ENCODE results near the gene PRDX2.
A peak's percentile ranks its signal among the peaks of the same experiment; 100 is the strongest.

Gene PRDX2

DNA sequence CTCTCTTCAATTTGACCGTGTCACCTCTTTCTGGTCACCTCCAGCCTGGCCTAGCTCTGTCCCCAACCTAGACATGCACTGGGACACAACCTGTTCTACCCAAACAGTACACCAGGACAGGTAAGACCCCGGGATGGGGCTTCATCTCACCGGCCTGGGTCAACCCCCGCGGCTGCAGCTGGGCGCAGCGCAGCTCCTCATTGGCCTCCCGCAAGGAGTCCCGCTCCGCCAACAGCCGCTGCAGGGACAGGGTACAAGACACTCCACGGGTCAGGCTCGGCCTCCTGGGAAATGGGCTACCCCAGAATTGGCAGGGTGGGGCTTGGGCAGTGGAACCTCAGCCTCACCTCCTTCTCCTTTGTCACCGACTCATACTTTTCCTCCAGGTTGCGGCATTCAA lies 33.9 kb downstream of the PRDX2 start:
- no peak overlapping the region for H2AK5ac ChIP-seq (ENCODE audit: low read length, severe bottlenecking)
- no peak overlapping the region for H3K23ac ChIP-seq (ENCODE audit: low read length in 2 of 2)
- no peak overlapping the region for H3K14ac ChIP-seq (ENCODE audit: low read length in 2 of 2)
- no peak overlapping the region for H3K9ac ChIP-seq (ENCODE audit: low read length)
- H2BK15ac ChIP-seq (ENCODE audit: low read depth, poor library complexity, severe bottlenecking), result no peak overlapping the region
- no peak overlapping the region for H3K27ac ChIP-seq (ENCODE audit: low read length, poor library complexity, severe bottlenecking)
- H2BK12ac ChIP-seq (ENCODE audit: low read length in 2 of 2), result no peak overlapping the region
- no peak overlapping the region for H2BK120ac ChIP-seq (ENCODE audit: low read depth, low read length)
- peaks cover 3% of the 10 kb centered on the region for H3K79me1 ChIP-seq (replicated peaks; ENCODE audit: low read length, poor library complexity, severe bottlenecking)
- DNase-seq, result no peak
- H3K4ac ChIP-seq (ENCODE audit: low read depth in 1 of 2, low read length in 2 of 2), result no peak overlapping the region
- H4K91ac ChIP-seq (ENCODE audit: low read length), result no peak overlapping the region
- no peak overlapping the region for H2BK5ac ChIP-seq (ENCODE audit: low read depth, low read length, poor library complexity, severe bottlenecking)
- 94% methylated on average over 15 of the region's 15 CpGs for WGBS
- H4K8ac ChIP-seq (ENCODE audit: low read length), result no peak overlapping the region
- no peaks in the 10 kb centered on the region for H3K9me3 ChIP-seq (ENCODE audit: control insufficient read depth, low read length)
- no peaks in the 10 kb centered on the region for H3K27me3 ChIP-seq (ENCODE audit: control insufficient read depth in 1 of 2, insufficient read depth in 1 of 2, low read length in 2 of 2)
- H2AFZ ChIP-seq (ENCODE audit: low read depth, low read length), result no peak overlapping the region
- peaks cover 4% of the 10 kb centered on the region for H3K4me1 ChIP-seq (ENCODE audit: control insufficient read depth, insufficient read depth, low read depth, low read length)
- no peak overlapping the region for H3K4me2 ChIP-seq (ENCODE audit: low read length, poor library complexity, severe bottlenecking)
- H3K4me3 ChIP-seq (ENCODE audit: insufficient read depth in 1 of 2, low read depth in 1 of 2, low read length in 2 of 2), result no peak overlapping the region
- peaks cover 52 to 68% of the 10 kb centered on the region in 2 experiments for H3K36me3 ChIP-seq (ENCODE audit: control insufficient read depth in 1 of 2, insufficient read depth in 2 of 2, low read depth in 1 of 2, low read length in 2 of 2)
- no peak overlapping the region for H3K18ac ChIP-seq (ENCODE audit: low read depth in 1 of 2, low read length in 2 of 2)

DNA sequence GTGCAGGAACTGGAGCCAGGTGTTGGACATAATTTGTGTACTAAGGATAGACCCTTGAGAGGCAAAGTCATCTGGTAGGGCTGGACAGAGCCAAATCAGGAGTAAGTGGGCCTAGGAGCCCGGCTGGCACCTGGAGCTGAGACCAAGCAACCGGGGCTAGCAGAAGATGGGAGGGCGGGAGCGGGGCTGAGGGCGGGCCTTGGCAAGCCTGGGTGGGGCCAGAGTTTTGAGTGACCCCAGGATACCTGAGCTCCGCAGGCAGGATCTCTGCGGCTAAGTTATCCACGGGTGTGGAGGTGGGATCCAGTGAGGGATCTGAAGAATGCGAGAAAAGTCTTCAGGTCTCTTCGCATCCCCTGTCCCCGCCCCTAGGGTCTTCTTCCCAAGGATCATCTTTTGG lies 34.5 kb downstream of the PRDX2 start:
- Histone ChIP-seq H3K9ac (ENCODE audit: low read length) (no peak overlapping the region), H3K9me3 (ENCODE audit: control insufficient read depth, low read length) (no peaks in the 10 kb centered on the region), H3K36me3 (ENCODE audit: control insufficient read depth in 1 of 2, insufficient read depth in 2 of 2, low read depth in 1 of 2, low read length in 2 of 2) (peaks cover 52 to 67% of the 10 kb centered on the region in 2 experiments), H3K79me1 (replicated peaks; ENCODE audit: low read length, poor library complexity, severe bottlenecking) (peaks cover 3% of the 10 kb centered on the region), H4K8ac (ENCODE audit: low read length) (no peak overlapping the region), H2BK15ac (ENCODE audit: low read depth, poor library complexity, severe bottlenecking) (no peak overlapping the region), H3K4ac (ENCODE audit: low read depth in 1 of 2, low read length in 2 of 2) (no peak overlapping the region), H3K4me3 (ENCODE audit: insufficient read depth in 1 of 2, low read depth in 1 of 2, low read length in 2 of 2) (no peak overlapping the region), H3K4me2 (ENCODE audit: low read length, poor library complexity, severe bottlenecking) (no peak overlapping the region), H4K91ac (ENCODE audit: low read length) (no peak overlapping the region), H3K18ac (ENCODE audit: low read depth in 1 of 2, low read length in 2 of 2) (no peak overlapping the region), H3K27me3 (ENCODE audit: control insufficient read depth in 1 of 2, insufficient read depth in 1 of 2, low read length in 2 of 2) (no peaks in the 10 kb centered on the region), H2BK12ac (ENCODE audit: low read length in 2 of 2) (no peak overlapping the region), H3K27ac (ENCODE audit: low read length, poor library complexity, severe bottlenecking) (no peak overlapping the region), H2AK5ac (ENCODE audit: low read length, severe bottlenecking) (no peak overlapping the region), H3K4me1 (ENCODE audit: control insufficient read depth, insufficient read depth, low read depth, low read length) (peaks cover 4% of the 10 kb centered on the region), H2AFZ (ENCODE audit: low read depth, low read length) (no peak overlapping the region), H2BK120ac (ENCODE audit: low read depth, low read length) (no peak overlapping the region), H2BK5ac (ENCODE audit: low read depth, low read length, poor library complexity, severe bottlenecking) (no peak overlapping the region), H3K14ac (ENCODE audit: low read length in 2 of 2) (no peak overlapping the region), H3K23ac (ENCODE audit: low read length in 2 of 2) (no peak overlapping the region)
- WGBS, result 95% methylated on average over 11 of the region's 11 CpGs
- no peak for DNase-seq

DNA sequence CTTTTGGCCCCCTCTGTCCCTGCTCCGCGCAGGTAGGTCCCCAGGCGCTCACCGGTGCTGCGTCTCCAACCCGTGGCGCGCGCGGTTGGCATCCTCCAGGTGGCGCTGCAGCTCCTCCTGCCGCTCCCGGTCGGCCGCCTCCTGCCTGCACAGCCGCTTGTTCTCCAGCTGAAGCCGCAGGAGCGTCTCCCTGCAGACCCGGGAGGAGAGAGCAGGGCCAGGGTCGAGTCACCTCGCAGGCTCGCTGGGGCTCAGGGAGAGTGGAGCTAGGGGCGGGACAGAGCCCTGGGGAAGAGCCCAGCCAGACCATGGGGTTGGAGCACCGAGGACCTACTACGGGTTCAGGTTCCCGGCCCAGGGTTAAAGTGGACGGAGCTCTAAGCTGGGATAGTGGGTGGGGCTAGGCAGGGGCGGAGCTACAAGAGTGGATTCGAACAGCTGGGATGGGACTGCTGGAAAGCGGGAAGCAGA lies 35.5 kb downstream of the PRDX2 start:
- H3K79me1 ChIP-seq (replicated peaks; ENCODE audit: low read length, poor library complexity, severe bottlenecking), result peaks cover 3% of the 10 kb centered on the region
- H3K27me3 ChIP-seq (ENCODE audit: control insufficient read depth in 1 of 2, insufficient read depth in 1 of 2, low read length in 2 of 2), result no peaks in the 10 kb centered on the region
- peak overlapping the region in 1 of 2 experiments; percentile 63 for H3K4me3 ChIP-seq (ENCODE audit: insufficient read depth in 1 of 2, low read depth in 1 of 2, low read length in 2 of 2)
- peaks cover 4% of the 10 kb centered on the region for H3K4me1 ChIP-seq (ENCODE audit: control insufficient read depth, insufficient read depth, low read depth, low read length)
- peaks cover 54 to 70% of the 10 kb centered on the region in 2 experiments for H3K36me3 ChIP-seq (ENCODE audit: control insufficient read depth in 1 of 2, insufficient read depth in 2 of 2, low read depth in 1 of 2, low read length in 2 of 2)
- no peak overlapping the region for H3K4me2 ChIP-seq (ENCODE audit: low read length, poor library complexity, severe bottlenecking)
- H2BK12ac ChIP-seq (ENCODE audit: low read length in 2 of 2), result no peak overlapping the region
- peak overlapping the region; percentile 7 for H4K8ac ChIP-seq (ENCODE audit: low read length)
- no peak overlapping the region for H3K23ac ChIP-seq (ENCODE audit: low read length in 2 of 2)
- H3K18ac ChIP-seq (ENCODE audit: low read depth in 1 of 2, low read length in 2 of 2), result no peak overlapping the region
- H4K91ac ChIP-seq (ENCODE audit: low read length), result peak overlapping the region; percentile 11
- no peak overlapping the region for H2AK5ac ChIP-seq (ENCODE audit: low read length, severe bottlenecking)
- no peak overlapping the region for H2BK15ac ChIP-seq (ENCODE audit: low read depth, poor library complexity, severe bottlenecking)
- H3K9me3 ChIP-seq (ENCODE audit: control insufficient read depth, low read length), result no peaks in the 10 kb centered on the region
- H2AFZ ChIP-seq (ENCODE audit: low read depth, low read length), result no peak overlapping the region
- no peak overlapping the region for H3K14ac ChIP-seq (ENCODE audit: low read length in 2 of 2)
- H3K4ac ChIP-seq (ENCODE audit: low read depth in 1 of 2, low read length in 2 of 2), result no peak overlapping the region
- WGBS, result 81% methylated on average over 30 of the region's 30 CpGs
- H2BK5ac ChIP-seq (ENCODE audit: low read depth, low read length, poor library complexity, severe bottlenecking), result no peak overlapping the region
- no peak overlapping the region for H3K27ac ChIP-seq (ENCODE audit: low read length, poor library complexity, severe bottlenecking)
- no peak overlapping the region for H2BK120ac ChIP-seq (ENCODE audit: low read depth, low read length)
- DNase-seq, result no peak
- peak overlapping the region; percentile 32 for H3K9ac ChIP-seq (ENCODE audit: low read length)

DNA sequence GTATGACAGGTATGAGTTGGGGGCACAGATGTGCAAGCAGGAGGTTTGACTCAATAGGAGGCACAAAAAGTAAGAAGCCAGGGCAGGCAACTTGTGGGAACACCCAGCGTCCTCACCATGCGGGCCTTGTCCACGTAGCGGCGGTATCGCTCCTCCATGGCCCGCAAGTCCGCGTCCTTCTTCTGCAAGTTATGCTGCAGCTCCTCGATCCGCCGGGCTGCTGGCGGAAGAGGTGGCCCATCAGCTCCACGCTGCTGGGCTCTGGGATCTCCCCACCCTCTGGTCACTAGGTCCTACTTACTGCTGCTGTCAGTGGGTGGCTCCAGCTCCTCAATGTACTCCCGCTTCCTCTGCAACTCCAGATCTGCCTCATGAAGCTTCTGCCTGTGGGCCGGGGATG lies 36.9 kb downstream of the PRDX2 start:
- DNase-seq, result no peak
- WGBS, result 97% methylated on average over 16 of the region's 16 CpGs
- H4K8ac ChIP-seq (ENCODE audit: low read length), result no peak overlapping the region
- no peak overlapping the region for H2AFZ ChIP-seq (ENCODE audit: low read depth, low read length)
- H2BK120ac ChIP-seq (ENCODE audit: low read depth, low read length), result no peak overlapping the region
- no peak overlapping the region for H3K23ac ChIP-seq (ENCODE audit: low read length in 2 of 2)
- H3K4me2 ChIP-seq (ENCODE audit: low read length, poor library complexity, severe bottlenecking), result no peak overlapping the region
- H3K79me1 ChIP-seq (replicated peaks; ENCODE audit: low read length, poor library complexity, severe bottlenecking), result no peaks in the 10 kb centered on the region
- H2BK12ac ChIP-seq (ENCODE audit: low read length in 2 of 2), result no peak overlapping the region
- H3K27me3 ChIP-seq (ENCODE audit: control insufficient read depth in 1 of 2, insufficient read depth in 1 of 2, low read length in 2 of 2), result no peaks in the 10 kb centered on the region
- H2BK15ac ChIP-seq (ENCODE audit: low read depth, poor library complexity, severe bottlenecking), result no peak overlapping the region
- no peak overlapping the region for H2AK5ac ChIP-seq (ENCODE audit: low read length, severe bottlenecking)
- H3K9ac ChIP-seq (ENCODE audit: low read length), result no peak overlapping the region
- no peak overlapping the region for H3K14ac ChIP-seq (ENCODE audit: low read length in 2 of 2)
- H3K18ac ChIP-seq (ENCODE audit: low read depth in 1 of 2, low read length in 2 of 2), result no peak overlapping the region
- no peak overlapping the region for H4K91ac ChIP-seq (ENCODE audit: low read length)
- peaks cover 42 to 59% of the 10 kb centered on the region in 2 experiments for H3K36me3 ChIP-seq (ENCODE audit: control insufficient read depth in 1 of 2, insufficient read depth in 2 of 2, low read depth in 1 of 2, low read length in 2 of 2)
- H3K27ac ChIP-seq (ENCODE audit: low read length, poor library complexity, severe bottlenecking), result no peak overlapping the region
- no peak overlapping the region for H2BK5ac ChIP-seq (ENCODE audit: low read depth, low read length, poor library complexity, severe bottlenecking)
- H3K4ac ChIP-seq (ENCODE audit: low read depth in 1 of 2, low read length in 2 of 2), result no peak overlapping the region
- H3K4me1 ChIP-seq (ENCODE audit: control insufficient read depth, insufficient read depth, low read depth, low read length), result peaks cover 1% of the 10 kb centered on the region
- H3K9me3 ChIP-seq (ENCODE audit: control insufficient read depth, low read length), result no peaks in the 10 kb centered on the region
- H3K4me3 ChIP-seq (ENCODE audit: insufficient read depth in 1 of 2, low read depth in 1 of 2, low read length in 2 of 2), result no peak overlapping the region

All from mesenchymal stem cell (in vitro differentiated cells and primary cell).